Muscle layer of duodenum (tissue), 2 donors: Measurements from ENCODE around the gene WWC2.

Source experiments
- H3K27ac ChIP-seq: one replicate; pipeline ENCODE4 v1.7.0; 2013; ENCODE audit warnings: mild to moderate bottlenecking, low read length
- H3K27me3 ChIP-seq: one replicate; pipeline ENCODE4 v1.7.0; 2013; ENCODE audit warnings: low read depth, mild to moderate bottlenecking, control low read depth, low read length
- H3K36me3 ChIP-seq, 2 donors: one replicate each; pipeline ENCODE4 v1.7.0; 2013; ENCODE audit warnings: low read length in 2 of 2, control low read depth in 1 of 2, mild to moderate bottlenecking in 1 of 2; ENCODE audit not compliant: insufficient read depth in 2 of 2, control insufficient read depth in 1 of 2
- H3K4me1 ChIP-seq, 2 donors: one replicate each; pipeline ENCODE4 v1.7.0; 2013; ENCODE audit warnings: low read length in 2 of 2, mild to moderate bottlenecking in 2 of 2, control low read depth in 1 of 2, moderate library complexity in 1 of 2; ENCODE audit not compliant: insufficient read depth in 2 of 2, control insufficient read depth in 1 of 2
- H3K4me3 ChIP-seq, 2 donors: one replicate each; pipeline ENCODE4 v1.7.0; 2013; ENCODE audit warnings: low read length in 2 of 2, low read depth in 1 of 2, mild to moderate bottlenecking in 1 of 2
- H3K9me3 ChIP-seq, 2 donors: one replicate each; pipeline ENCODE4 v1.7.0; 2013; ENCODE audit warnings: low read length in 2 of 2, control low read depth in 1 of 2, mild to moderate bottlenecking in 1 of 2; ENCODE audit not compliant: control insufficient read depth in 1 of 2
- donor health status: healthy.

The WWC2 gene

DNA sequence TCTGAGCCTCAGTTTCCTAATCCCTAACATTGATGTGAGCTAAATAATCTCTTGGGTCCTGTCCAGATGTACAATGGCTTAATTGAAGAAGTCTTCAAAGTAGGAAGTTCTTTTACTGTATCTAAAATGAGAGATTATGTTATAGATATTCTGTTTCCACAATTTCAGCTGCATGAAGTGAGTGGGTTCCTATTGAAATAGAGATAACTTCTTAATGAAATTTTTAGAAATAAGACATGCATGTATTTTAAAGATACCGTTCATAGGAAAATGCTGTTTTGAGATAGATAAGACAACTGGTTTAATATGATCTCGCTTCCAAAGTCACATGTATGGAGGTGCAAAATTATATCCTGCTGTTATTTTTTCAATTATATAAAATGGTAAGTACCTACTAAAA lies 149.1 kb downstream of the WWC2 start:
- H3K9me3 ChIP-seq, result no peaks in the 10 kb centered on the region
- peaks cover 0 to 19% of the 10 kb centered on the region in 2 donors for H3K36me3 ChIP-seq
- peaks cover 0 to 3% of the 10 kb centered on the region in 2 donors for H3K4me1 ChIP-seq
- no peak overlapping the region for H3K4me3 ChIP-seq
- no peaks in the 10 kb centered on the region for H3K27me3 ChIP-seq
- H3K27ac ChIP-seq, result no peak overlapping the region

DNA sequence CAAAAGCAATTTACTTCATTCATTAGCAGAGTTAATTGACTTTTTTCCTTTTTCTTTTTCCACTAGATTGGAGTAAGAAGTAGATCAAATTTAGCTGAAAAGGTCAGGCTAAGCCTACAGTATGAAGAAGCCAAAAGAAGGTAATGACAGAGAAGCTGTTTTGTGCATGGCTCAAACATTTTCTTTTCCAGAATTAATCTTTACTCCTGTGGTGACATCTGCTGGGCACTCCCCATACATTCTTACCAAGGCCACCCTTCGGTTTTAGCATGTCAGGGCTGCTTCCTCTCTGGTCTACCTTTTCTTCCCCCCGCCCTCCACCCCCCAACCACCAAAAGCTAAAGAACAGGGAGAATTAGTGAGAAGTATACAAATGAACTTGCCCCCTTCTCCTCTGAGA lies 150.8 kb downstream of the WWC2 start:
- Histone ChIP-seq H3K4me1 (peaks cover 0 to 7% of the 10 kb centered on the region in 2 donors), H3K9me3 (no peaks in the 10 kb centered on the region), H3K4me3 (no peak overlapping the region), H3K36me3 (peaks cover 3 to 19% of the 10 kb centered on the region in 2 donors), H3K27ac (no peak overlapping the region), H3K27me3 (no peaks in the 10 kb centered on the region)

DNA sequence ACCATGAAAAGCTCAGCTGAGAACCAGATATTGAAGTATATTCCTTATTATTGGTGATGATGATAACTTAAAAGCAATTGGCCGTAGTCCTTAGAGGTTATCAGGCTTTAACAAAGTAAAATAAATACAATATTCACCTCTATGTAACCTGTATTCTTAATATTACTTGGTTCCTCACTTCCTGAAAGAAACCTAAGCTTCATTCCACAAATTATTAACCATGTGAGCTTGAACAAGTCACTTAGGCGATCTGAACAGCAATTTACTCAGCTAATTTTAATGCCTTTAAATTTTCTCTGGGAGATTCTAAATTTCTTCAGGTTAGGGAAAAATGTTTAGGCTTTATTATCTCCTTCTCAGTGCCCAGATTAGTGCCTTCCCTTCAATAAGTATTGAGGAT lies 151.8 kb downstream of the WWC2 start:
- peaks cover 3 to 19% of the 10 kb centered on the region in 2 donors for H3K36me3 ChIP-seq

DNA sequence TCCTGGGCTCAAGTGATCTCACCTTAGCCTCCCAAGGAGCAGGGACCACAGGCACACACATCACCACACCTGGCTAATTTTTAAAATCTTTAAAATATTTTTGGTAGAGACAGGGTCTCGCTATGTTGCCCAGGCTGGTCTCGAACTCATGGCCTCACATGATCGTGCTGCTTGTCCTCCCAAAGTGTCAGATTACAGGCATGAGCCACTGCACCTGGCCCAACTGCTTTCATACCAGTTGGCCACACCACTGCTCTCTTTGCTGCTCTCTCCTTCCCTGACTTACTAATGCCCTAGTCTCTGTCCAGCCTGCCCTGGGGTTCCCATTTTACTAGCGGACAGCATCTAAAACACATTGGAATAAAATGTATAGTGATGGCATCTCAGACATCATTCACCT lies 153.9 kb downstream of the WWC2 start:
- Histone ChIP-seq H3K27me3 (no peaks in the 10 kb centered on the region), H3K9me3 (no peaks in the 10 kb centered on the region), H3K4me3 (no peak overlapping the region), H3K4me1 (peaks cover 0 to 15% of the 10 kb centered on the region in 2 donors), H3K27ac (no peak overlapping the region), H3K36me3 (peaks cover 3 to 14% of the 10 kb centered on the region in 2 donors)

More for the DNA sequence above, 151.8 kb downstream of the WWC2 start:
- H3K4me1 ChIP-seq, result peaks cover 0 to 7% of the 10 kb centered on the region in 2 donors
- no peak overlapping the region for H3K27ac ChIP-seq
- no peaks in the 10 kb centered on the region for H3K27me3 ChIP-seq
- no peaks in the 10 kb centered on the region for H3K9me3 ChIP-seq
- no peak overlapping the region for H3K4me3 ChIP-seq

DNA sequence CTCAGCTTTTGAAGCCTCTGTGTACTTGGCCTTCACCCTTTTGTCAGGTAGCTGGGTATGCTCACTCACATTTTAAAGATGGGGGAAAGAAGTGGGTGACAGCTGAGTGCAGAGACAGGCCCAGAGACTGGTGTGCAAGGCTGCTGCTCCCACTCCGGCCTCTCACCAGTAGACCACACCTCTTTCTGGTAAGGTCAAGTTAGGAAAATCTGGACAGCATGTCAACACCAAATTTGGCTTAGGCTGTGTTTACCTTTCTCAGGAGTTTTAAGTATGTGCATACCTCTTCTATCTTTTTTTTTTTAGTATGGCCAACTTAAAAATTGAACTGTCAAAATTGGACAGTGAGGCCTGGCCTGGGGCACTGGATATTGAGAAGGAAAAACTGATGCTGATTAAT lies 154.4 kb downstream of the WWC2 start:
- Histone ChIP-seq H3K36me3 (peaks cover 3 to 12% of the 10 kb centered on the region in 2 donors), H3K27me3 (no peaks in the 10 kb centered on the region), H3K27ac (no peak overlapping the region), H3K4me3 (no peak overlapping the region), H3K4me1 (peaks cover 0 to 15% of the 10 kb centered on the region in 2 donors), H3K9me3 (no peaks in the 10 kb centered on the region)

DNA sequence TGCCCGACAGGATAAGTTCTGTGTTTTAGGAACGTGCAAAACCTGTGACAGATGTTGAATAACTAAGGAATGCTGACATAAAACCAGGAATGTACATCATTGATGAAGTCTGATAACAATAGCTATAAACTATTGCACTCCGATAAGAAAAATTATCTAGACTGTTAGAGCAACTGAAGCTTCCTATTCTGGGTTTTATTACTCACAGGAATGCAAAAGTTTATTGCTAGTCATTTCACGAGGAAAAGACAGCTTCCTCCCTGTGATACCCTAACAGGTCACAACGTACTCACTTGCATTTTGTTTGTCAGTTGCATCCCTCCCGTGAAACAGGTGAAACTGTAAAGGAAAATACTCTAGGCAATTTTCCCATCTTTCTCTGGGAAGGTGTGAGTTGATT lies 155.1 kb downstream of the WWC2 start:
- Histone ChIP-seq H3K4me1 (peaks cover 0 to 15% of the 10 kb centered on the region in 2 donors), H3K27ac (no peak overlapping the region), H3K9me3 (no peaks in the 10 kb centered on the region), H3K36me3 (peaks cover 3 to 12% of the 10 kb centered on the region in 2 donors), H3K27me3 (no peaks in the 10 kb centered on the region), H3K4me3 (no peak overlapping the region)

DNA sequence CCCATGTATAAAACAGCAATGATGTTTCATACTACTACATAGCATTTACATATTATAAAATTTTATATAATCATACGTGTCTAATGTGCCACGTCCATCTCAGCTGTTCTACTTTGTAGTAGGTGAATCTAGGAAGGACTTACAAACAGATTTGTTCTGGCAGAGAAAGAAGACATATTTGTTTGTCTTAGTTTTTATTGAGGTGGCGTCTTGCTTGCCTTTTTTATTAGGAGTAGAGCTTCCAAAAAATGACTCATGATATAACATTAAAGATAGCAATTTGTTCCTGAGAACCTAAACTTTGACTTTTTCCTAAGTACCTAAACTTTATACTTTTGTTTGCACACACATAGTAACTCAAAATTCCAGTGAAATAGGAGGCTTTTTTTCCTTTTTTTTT lies 156.4 kb downstream of the WWC2 start:
- peaks cover 0 to 15% of the 10 kb centered on the region in 2 donors for H3K4me1 ChIP-seq
- no peak overlapping the region for H3K4me3 ChIP-seq
- peaks cover 3 to 13% of the 10 kb centered on the region in 2 donors for H3K36me3 ChIP-seq
- H3K27ac ChIP-seq, result no peak overlapping the region
- no peaks in the 10 kb centered on the region for H3K27me3 ChIP-seq
- no peaks in the 10 kb centered on the region for H3K9me3 ChIP-seq

DNA sequence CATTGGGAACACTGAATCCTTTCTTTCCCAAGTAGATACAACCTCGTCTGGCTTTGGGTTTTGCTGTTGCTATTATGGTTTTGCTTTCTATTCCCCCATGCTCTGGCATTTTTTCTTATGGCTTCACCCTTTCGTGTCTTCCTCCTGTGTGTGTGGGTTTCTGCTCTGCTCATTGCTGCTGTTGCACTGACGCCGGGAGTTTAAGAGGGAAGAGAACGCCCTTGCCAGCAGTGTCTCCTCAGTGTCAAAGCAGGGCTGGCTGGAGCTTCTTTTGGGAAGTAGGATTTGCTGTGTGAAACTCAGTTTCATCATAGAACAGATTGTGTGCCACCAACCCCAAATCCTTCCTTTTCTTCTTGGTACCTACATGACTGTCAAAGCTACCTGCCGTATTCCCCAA lies 157.3 kb downstream of the WWC2 start:
- no peak overlapping the region for H3K27ac ChIP-seq
- peaks cover 7 to 14% of the 10 kb centered on the region in 2 donors for H3K36me3 ChIP-seq
- H3K9me3 ChIP-seq, result no peaks in the 10 kb centered on the region
- H3K27me3 ChIP-seq, result no peaks in the 10 kb centered on the region
- H3K4me3 ChIP-seq, result no peak overlapping the region
- peaks cover 0 to 15% of the 10 kb centered on the region in 2 donors for H3K4me1 ChIP-seq

DNA sequence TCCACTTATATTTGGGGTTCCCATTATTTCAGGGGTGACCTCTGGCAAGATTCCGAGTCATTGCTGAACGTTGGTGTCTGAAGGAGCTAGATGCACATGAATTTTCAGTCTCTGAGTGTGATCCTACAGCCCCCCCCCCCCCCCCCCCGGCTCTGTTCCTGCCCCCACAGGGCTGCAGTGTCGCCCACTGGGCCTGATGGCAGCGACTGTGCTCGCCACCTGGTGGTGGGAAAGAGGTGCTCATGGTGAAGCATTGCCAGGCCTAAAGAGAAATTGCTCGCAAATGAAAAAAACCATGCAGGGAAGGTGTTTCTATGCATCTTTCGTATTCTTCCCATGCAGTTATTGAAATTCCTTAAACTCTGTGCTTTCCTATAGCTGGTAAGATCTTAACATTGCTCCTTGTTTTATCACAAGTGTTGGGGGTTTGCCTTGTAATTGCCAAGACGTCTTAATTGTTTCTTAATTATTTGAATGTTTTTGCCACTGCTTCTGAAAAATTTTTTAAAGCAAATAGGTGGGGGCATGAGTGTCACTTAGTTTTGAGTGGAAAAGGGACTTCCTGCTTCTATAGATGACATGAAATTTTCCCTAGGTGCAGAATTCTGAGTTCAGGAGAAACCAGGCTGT lies 157.8 kb downstream of the WWC2 start:
- no peak overlapping the region for H3K27ac ChIP-seq
- peaks cover 8 to 14% of the 10 kb centered on the region in 2 donors for H3K36me3 ChIP-seq
- no peak overlapping the region for H3K4me3 ChIP-seq

DNA sequence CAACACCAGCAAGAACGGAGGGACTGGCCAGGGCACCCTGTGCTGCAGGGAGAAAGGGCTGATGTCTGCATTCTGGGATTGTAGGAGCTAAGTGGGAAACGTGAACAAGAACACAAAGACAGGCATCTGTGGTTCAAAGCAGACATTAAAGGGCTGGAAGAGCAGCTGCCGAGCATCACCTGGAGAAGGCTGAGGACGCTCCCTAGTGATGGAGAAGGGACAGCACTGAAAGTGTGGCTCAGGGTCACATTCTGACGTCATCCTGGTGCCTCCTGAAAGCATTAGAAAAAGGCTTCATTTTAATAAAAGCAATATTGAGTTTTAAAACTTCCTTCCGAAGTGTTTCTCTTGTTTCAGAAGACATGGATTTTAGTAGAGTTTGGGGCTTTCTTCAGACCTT lies 158.8 kb downstream of the WWC2 start:
- Histone ChIP-seq H3K27me3 (no peaks in the 10 kb centered on the region), H3K4me1 (peaks cover 0 to 25% of the 10 kb centered on the region in 2 donors), H3K36me3 (peaks cover 8 to 14% of the 10 kb centered on the region in 2 donors), H3K4me3 (no peak overlapping the region), H3K9me3 (no peaks in the 10 kb centered on the region), H3K27ac (no peak overlapping the region)

More for the DNA sequence above, 157.8 kb downstream of the WWC2 start:
- Histone ChIP-seq H3K9me3 (no peaks in the 10 kb centered on the region), H3K4me1 (peaks cover 0 to 15% of the 10 kb centered on the region in 2 donors), H3K27me3 (no peaks in the 10 kb centered on the region)

DNA sequence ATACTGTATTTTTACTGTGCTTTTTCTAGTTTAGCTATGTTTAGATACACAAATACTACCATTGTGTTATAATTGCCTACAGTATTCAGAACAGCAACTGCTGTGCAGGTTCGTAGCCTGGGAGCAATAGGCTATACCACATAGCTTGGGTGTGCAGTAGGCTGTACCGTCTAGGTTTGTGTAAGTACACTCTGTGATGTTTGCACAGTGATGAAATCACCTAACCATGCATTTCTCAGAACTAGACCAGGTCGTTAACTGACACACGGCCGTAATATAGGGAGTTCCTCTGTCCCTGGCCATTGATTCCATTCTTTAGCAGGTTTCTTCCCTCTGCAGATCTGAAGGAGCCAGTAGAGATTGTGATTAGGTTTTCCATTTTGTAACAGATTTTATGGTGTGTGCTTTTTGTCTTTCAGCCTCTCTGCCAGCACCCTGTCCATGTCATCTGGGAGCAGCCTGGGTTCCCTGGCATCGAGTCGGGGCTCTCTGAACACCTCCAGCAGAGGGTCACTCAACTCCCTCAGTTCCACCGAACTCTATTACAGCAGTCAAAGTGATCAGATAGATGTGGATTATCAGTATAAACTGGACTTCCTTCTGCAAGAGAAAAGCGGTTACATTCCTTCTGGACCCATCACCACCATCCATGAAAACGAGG lies 161.6 kb downstream of the WWC2 start:
- no peaks in the 10 kb centered on the region for H3K27me3 ChIP-seq
- no peak overlapping the region for H3K4me3 ChIP-seq
- H3K4me1 ChIP-seq, result peaks cover 0 to 19% of the 10 kb centered on the region in 2 donors
- no peak overlapping the region for H3K27ac ChIP-seq
- peaks cover 5 to 22% of the 10 kb centered on the region in 2 donors for H3K36me3 ChIP-seq
- H3K9me3 ChIP-seq, result no peaks in the 10 kb centered on the region
